HCT116 (cell line): ENCODE data around the gene ARHGAP27.

Experiments
- CTCF ChIP-seq, 3 experiments: fragments of 200-600 bp in 1 of 3; sonication (generic) in 1 of 3; IDR thresholded peaks in 2 of 3; conservative IDR thresholded peaks in 1 of 3; 2 replicates each; pipeline ENCODE4 v1.5.1; 2012 to 2017; ENCODE audit warnings: low read depth in 2 of 3, low read length in 2 of 3, antibody characterized with exemption in 1 of 3, borderline replicate concordance in 1 of 3, control low read depth in 1 of 3, mild to moderate bottlenecking in 1 of 3, mixed read lengths in 1 of 3, mixed run types in 1 of 3, moderate library complexity in 1 of 3; ENCODE audit not compliant: insufficient read depth in 1 of 3
- EZH2 ChIP-seq: fragments of 200-600 bp; sonication (generic); IDR thresholded peaks from 2 replicates; pipeline ENCODE4 v1.6.1; 2017; ENCODE audit warnings: antibody characterized with exemption, mixed run types
- FOSL1 ChIP-seq: IDR thresholded peaks from 2 replicates; pipeline ENCODE4 v1.6.1; 2012; ENCODE audit warnings: low read depth
- POLR2A ChIP-seq: IDR thresholded peaks from 2 replicates; pipeline ENCODE4 v1.7.0; 2011; ENCODE audit warnings: borderline replicate concordance; ENCODE audit not compliant: insufficient read depth, insufficient read length; ENCODE audit errors: extremely low read depth
- ZFX ChIP-seq: fragments of 450-650 bp; IDR thresholded peaks from 2 replicates; pipeline ENCODE4 v1.6.1; 2017

- no peak for TF ChIP-seq EZH2
- no peak for TF ChIP-seq FOSL1
- no peak for TF ChIP-seq CTCF (IDR thresholded peaks at IDR 0.05 in 2 of 3, conservative IDR thresholded peaks at IDR 0.05 in 1 of 3; ENCODE audit: borderline replicate concordance in 1 of 3, insufficient read depth in 1 of 3, low read depth in 2 of 3, low read length in 2 of 3)
- no peak for TF ChIP-seq POLR2A
- TF ChIP-seq ZFX = no peak
Observed at GRCh38 chr17:45397796-45398195, 34.9 kb downstream of the ARHGAP27 start.
